Measurements from ENCODE around the gene BNIP5.

BNIP5 gene

GRCh38 chr6:36326356-36326995 lies 10.2 kb downstream of the BNIP5 start:
- in situ Hi-C loops (cut with HindIII; ENCODE audit: low pct_ligation_motif_present, low sequenced_read_pairs), result no loop called here
- H3K4me3 ChIP-seq (ENCODE audit: low read depth, low read length), result no peak overlapping the region
- TF ChIP-seq CTCF (IDR thresholded peaks at IDR 0.05; ENCODE audit: low read depth, low read length, missing control alignments), result no peak

DNA sequence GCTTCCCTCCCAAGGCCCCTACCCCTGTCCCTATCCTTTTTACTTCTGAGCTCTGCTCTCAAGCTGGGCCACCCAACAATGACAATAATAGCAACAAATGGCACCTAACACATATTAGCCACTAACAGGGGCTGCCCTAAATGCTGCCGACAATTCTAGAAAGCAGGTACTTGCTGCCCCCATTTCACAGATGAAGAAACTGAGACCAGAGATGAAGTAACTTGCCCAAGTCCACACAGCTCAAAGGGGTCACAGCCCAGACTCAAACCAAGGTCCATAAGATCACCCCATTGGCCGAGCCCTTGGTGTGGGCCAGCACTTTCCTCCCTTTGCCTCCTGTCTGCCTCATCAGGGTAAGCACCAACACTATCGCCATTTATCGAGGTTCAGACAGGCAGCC lies 12.0 kb downstream of the BNIP5 start:
- H3K4me3 ChIP-seq (ENCODE audit: low read depth, low read length), result no peak overlapping the region
- no peak for TF ChIP-seq CTCF (IDR thresholded peaks at IDR 0.05; ENCODE audit: low read depth, low read length, missing control alignments)
- in situ Hi-C loops (cut with HindIII; ENCODE audit: low pct_ligation_motif_present, low sequenced_read_pairs), result no loop called here
- no peak overlapping the region for H3K27ac ChIP-seq
- peaks cover 27% of the 10 kb centered on the region for H3K27me3 ChIP-seq (replicated peaks)
- H3K36me3 ChIP-seq (replicated peaks), result no peaks in the 10 kb centered on the region
- no peak for DNase-seq

More at GRCh38 chr6:36326356-36326995, 10.2 kb downstream of the BNIP5 start:
- no peak overlapping the region for H3K27ac ChIP-seq
- no peaks in the 10 kb centered on the region for H3K36me3 ChIP-seq (replicated peaks)
- peaks cover 33% of the 10 kb centered on the region for H3K27me3 ChIP-seq (replicated peaks)
- no peak for DNase-seq

DNA sequence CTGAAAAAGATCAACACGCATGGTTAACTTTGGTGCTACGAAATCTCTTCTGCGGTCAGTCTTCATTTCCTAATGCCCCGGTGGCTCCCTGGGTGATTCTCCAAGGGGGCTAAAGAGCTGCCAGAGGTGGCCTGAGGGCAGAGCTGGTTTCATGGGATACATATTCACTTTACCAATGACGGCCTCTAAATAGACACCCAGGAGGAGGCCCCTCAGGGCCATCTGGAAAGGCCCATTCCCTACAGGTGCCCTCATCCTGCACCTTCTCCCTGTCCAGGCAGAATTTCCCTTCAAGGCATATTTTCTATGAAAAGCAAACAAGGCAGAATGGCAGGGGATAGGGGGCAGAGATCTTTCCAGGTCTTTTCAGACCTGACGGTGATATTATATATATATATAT lies 12.5 kb downstream of the BNIP5 start:
- H3K36me3 ChIP-seq (replicated peaks), result no peaks in the 10 kb centered on the region
- in situ Hi-C loops (cut with HindIII; ENCODE audit: low pct_ligation_motif_present, low sequenced_read_pairs), result no loop called here
- no peak for DNase-seq
- H3K27me3 ChIP-seq (replicated peaks), result peaks cover 25% of the 10 kb centered on the region
- no peak overlapping the region for H3K4me3 ChIP-seq (ENCODE audit: low read depth, low read length)
- H3K27ac ChIP-seq, result no peak overlapping the region
- no peak for TF ChIP-seq CTCF (IDR thresholded peaks at IDR 0.05; ENCODE audit: low read depth, low read length, missing control alignments)

- H3K36me3 ChIP-seq (replicated peaks), result no peaks in the 10 kb centered on the region
- peaks cover 16% of the 10 kb centered on the region for H3K27me3 ChIP-seq (replicated peaks)
- no peak for TF ChIP-seq CTCF (IDR thresholded peaks at IDR 0.05; ENCODE audit: low read depth, low read length, missing control alignments)
- H3K4me3 ChIP-seq (ENCODE audit: low read depth, low read length), result no peak overlapping the region
- DNase-seq, result no peak
- H3K27ac ChIP-seq, result no peak overlapping the region
- in situ Hi-C loops (cut with HindIII; ENCODE audit: low pct_ligation_motif_present, low sequenced_read_pairs), result no loop called here
Measured at GRCh38 chr6:36323062-36323461, 13.6 kb downstream of the BNIP5 start.

- DNase-seq, result no peak
- in situ Hi-C loops (cut with HindIII; ENCODE audit: low pct_ligation_motif_present, low sequenced_read_pairs), result no loop called here
- peaks cover 17% of the 10 kb centered on the region for H3K27me3 ChIP-seq (replicated peaks)
- H3K36me3 ChIP-seq (replicated peaks), result no peaks in the 10 kb centered on the region
- H3K4me3 ChIP-seq (ENCODE audit: low read depth, low read length), result no peak overlapping the region
- H3K27ac ChIP-seq, result no peak overlapping the region
- no peak for TF ChIP-seq CTCF (IDR thresholded peaks at IDR 0.05; ENCODE audit: low read depth, low read length, missing control alignments)
Measured at GRCh38 chr6:36322591-36322990, 14.1 kb downstream of the BNIP5 start.

- TF ChIP-seq CTCF (IDR thresholded peaks at IDR 0.05; ENCODE audit: low read depth, low read length, missing control alignments), result no peak
- in situ Hi-C loops (cut with HindIII; ENCODE audit: low pct_ligation_motif_present, low sequenced_read_pairs), result no loop called here
- Histone ChIP-seq H3K27me3 (replicated peaks) (peaks cover 9% of the 10 kb centered on the region), H3K36me3 (replicated peaks) (no peaks in the 10 kb centered on the region), H3K27ac (no peak overlapping the region), H3K4me3 (ENCODE audit: low read depth, low read length) (no peak overlapping the region)
- no peak for DNase-seq
Measured at GRCh38 chr6:36320475-36320874, 16.2 kb downstream of the BNIP5 start.

All from brain microvascular endothelial cell (primary cell).